SK-N-MC (cell line): ENCODE measurements around the gene PDIA4.

Experiments used
- EZH2 ChIP-seq: fragments of 200-600 bp; sonication (generic); IDR thresholded peaks from one replicate; pipeline ENCODE4 v1.6.1; 2017; ENCODE audit warnings: antibody characterized with exemption
- POLR2AphosphoS5 ChIP-seq: IDR thresholded peaks from 2 replicates; pipeline ENCODE4 v1.6.1; 2012; ENCODE audit warnings: mild to moderate bottlenecking, low read depth, low read length, borderline replicate concordance

DNA sequence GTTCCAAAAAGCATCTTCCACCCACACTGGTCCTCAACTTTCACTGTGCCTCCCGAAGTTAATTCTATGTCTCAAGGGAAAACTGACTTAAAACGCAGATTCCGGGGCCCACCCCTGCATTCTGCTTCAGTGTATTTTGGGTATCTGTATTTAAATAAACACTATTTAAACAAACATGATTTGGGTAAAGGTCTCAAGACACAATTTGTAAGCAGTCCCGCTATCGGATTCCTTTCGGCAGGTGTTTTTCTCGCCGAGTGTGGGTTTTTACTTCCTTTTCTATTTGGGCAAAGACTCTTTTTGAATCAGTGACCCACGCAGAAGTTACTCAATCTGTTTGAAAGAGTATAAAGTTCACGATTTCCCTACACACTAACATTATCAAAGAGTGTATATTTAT lies 1.2 kb downstream of the PDIA4 start:
- no peak for TF ChIP-seq EZH2
- no peak for TF ChIP-seq POLR2AphosphoS5
